NCI-H146 treated with DMSO at 0.1 percent for 48 hours (cell line): Measurements from ENCODE around the gene ASAH2.

Experiments
- DNase-seq: peaks from one replicate; lab custom pipeline; 2025; ENCODE audit not compliant: unreplicated experiment; lab: John Stamatoyannopoulos, UW

ASAH2 gene

GRCh38 chr10:50210876-50211275 is 40.4 kb downstream of the ASAH2 start:
- DNase-seq = no peak
